Measurements from ENCODE around the gene ABCG1. TPM values are rescaled to one million over a fixed set of nuclear protein-coding genes. Genes with fewer than 3 reads are reported as not detected.

Gene ABCG1
- total RNA-seq, 1 experiment from 2014 or later = 5.6 TPM

DNA sequence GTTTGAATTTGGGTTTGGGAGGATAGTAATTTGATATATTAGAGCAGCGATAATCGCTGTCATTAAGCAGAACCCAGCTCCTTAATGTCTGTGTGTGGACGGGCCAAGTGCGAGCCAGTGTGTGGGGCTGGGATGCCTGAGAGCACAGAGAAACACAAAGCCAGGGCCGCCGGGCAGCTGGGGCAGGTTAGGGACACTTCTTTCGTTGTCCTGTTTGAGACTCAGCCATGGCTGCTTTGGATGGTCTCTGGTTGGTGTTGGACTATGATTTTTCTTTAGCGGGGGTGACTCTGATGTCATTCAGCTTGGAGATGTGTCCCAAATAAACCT lies 33.4 kb downstream of the ABCG1 start:
- DNase-seq = no peak
- no peak overlapping the region for H3K4me2 ChIP-seq
- no peak overlapping the region for H2AFZ ChIP-seq
- ChIA-PET CTCF (no interaction called here), POLR2A (ENCODE audit: unreplicated experiment) (no interaction called here)
- TF ChIP-seq EZH2 (IDR thresholded peaks at IDR 0.05; ENCODE audit: low read depth) = no peak
- TF ChIP-seq, protein P1, sequence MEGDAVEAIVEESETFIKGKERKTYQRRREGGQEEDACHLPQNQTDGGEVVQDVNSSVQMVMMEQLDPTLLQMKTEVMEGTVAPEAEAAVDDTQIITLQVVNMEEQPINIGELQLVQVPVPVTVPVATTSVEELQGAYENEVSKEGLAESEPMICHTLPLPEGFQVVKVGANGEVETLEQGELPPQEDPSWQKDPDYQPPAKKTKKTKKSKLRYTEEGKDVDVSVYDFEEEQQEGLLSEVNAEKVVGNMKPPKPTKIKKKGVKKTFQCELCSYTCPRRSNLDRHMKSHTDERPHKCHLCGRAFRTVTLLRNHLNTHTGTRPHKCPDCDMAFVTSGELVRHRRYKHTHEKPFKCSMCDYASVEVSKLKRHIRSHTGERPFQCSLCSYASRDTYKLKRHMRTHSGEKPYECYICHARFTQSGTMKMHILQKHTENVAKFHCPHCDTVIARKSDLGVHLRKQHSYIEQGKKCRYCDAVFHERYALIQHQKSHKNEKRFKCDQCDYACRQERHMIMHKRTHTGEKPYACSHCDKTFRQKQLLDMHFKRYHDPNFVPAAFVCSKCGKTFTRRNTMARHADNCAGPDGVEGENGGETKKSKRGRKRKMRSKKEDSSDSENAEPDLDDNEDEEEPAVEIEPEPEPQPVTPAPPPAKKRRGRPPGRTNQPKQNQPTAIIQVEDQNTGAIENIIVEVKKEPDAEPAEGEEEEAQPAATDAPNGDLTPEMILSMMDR (conservative IDR thresholded peaks at IDR 0.05) = no peak
- BruUV-seq (replicated peaks) = no TSS peak
- H3K4me1 ChIP-seq (replicated peaks; ENCODE audit: insufficient read depth) = no peaks in the 10 kb centered on the region
- H4K20me1 ChIP-seq (ENCODE audit: insufficient read depth) = no peaks in the 10 kb centered on the region
- H3K9me3 ChIP-seq (ENCODE audit: insufficient read depth, low read depth) = no peaks in the 10 kb centered on the region
- no peaks in the 10 kb centered on the region for H3F3A ChIP-seq (ENCODE audit: insufficient read depth, low read depth)
- no peaks in the 10 kb centered on the region for H3K36me3 ChIP-seq (ENCODE audit: low read depth)
- no peaks in the 10 kb centered on the region for H3K27me3 ChIP-seq (ENCODE audit: insufficient read depth, low read depth)
- H3K4me3 ChIP-seq = no peak overlapping the region
- no peaks in the 10 kb centered on the region for H3K9me2 ChIP-seq (ENCODE audit: insufficient read depth)
- no peaks in the 10 kb centered on the region for H3K79me2 ChIP-seq (ENCODE audit: low read depth)
- H3K27ac ChIP-seq = no peak overlapping the region
- intact Hi-C loops (cut with micrococcal nuclease; ENCODE audit: unreplicated experiment) = no loop called here

DNA sequence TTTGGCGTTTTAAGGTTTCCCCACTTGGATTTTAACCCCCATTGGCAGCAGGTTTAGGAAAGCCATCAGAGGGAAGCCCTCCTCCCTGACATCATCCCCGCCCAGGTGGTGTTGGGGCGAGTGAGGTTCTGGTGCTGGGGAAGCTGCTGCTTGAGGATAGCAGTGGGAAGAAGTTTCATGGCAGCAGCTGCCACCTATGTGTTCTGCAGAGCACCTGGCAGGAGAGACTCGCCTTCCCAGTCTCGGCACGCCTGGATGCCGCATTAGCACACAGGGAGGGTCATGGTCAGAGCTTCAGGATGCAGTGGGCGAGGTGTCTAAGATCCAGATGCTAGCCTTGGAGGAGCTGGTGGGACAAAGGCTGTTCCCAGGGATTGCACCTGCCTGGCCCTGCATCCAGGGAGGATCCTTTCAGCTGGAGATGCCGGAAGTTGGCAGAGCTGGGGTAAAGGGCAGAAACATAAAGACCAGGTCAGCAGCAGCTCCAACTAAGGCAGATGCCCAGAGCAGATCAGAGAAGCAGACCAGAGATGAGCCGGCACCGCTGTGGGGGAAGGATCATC lies 33.9 kb downstream of the ABCG1 start:
- TF ChIP-seq, protein P1 (conservative IDR thresholded peaks at IDR 0.05) = no peak
- no peak for TF ChIP-seq EZH2 (IDR thresholded peaks at IDR 0.05; ENCODE audit: low read depth)
- Histone ChIP-seq H3K4me1 (replicated peaks; ENCODE audit: insufficient read depth) (no peaks in the 10 kb centered on the region), H3K9me3 (ENCODE audit: insufficient read depth, low read depth) (no peaks in the 10 kb centered on the region), H3K36me3 (ENCODE audit: low read depth) (no peaks in the 10 kb centered on the region), H4K20me1 (ENCODE audit: insufficient read depth) (no peaks in the 10 kb centered on the region), H3K9me2 (ENCODE audit: insufficient read depth) (no peaks in the 10 kb centered on the region), H2AFZ (no peak overlapping the region), H3K4me3 (no peak overlapping the region), H3K4me2 (no peak overlapping the region), H3K27me3 (ENCODE audit: insufficient read depth, low read depth) (no peaks in the 10 kb centered on the region), H3K27ac (no peak overlapping the region), H3K79me2 (ENCODE audit: low read depth) (no peaks in the 10 kb centered on the region), H3F3A (ENCODE audit: insufficient read depth, low read depth) (no peaks in the 10 kb centered on the region)
- ChIA-PET CTCF (no interaction called here), POLR2A (ENCODE audit: unreplicated experiment) (no interaction called here)
- BruUV-seq (replicated peaks) = no TSS peak
- intact Hi-C loops (cut with micrococcal nuclease; ENCODE audit: unreplicated experiment) = no loop called here
- DNase-seq = no peak

DNA sequence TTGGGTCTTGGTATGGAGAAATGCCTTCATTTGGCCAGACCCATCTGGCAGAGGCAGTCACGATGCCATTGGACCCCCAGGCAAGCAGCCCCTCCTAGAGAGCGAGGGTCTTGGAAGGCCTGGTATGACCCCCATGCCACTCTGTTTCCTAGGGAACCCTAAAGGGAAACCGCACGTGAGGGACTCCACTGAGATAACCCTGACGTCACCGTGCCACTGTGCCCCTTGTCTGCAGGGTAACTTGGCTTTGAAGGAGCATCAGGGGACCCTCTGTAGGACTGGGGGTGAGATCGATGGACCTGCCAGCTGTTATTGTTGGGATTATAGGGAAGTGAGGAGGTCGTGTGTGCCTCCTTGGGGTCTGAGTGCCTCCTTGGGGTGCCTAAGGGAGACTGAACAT lies 34.5 kb downstream of the ABCG1 start:
- Histone ChIP-seq H3K4me3 (no peak overlapping the region), H3K36me3 (ENCODE audit: low read depth) (no peaks in the 10 kb centered on the region), H3K9me2 (ENCODE audit: insufficient read depth) (no peaks in the 10 kb centered on the region), H4K20me1 (ENCODE audit: insufficient read depth) (no peaks in the 10 kb centered on the region), H2AFZ (no peak overlapping the region), H3K9me3 (ENCODE audit: insufficient read depth, low read depth) (no peaks in the 10 kb centered on the region), H3K27ac (no peak overlapping the region), H3F3A (ENCODE audit: insufficient read depth, low read depth) (no peaks in the 10 kb centered on the region), H3K79me2 (ENCODE audit: low read depth) (no peaks in the 10 kb centered on the region), H3K27me3 (ENCODE audit: insufficient read depth, low read depth) (no peaks in the 10 kb centered on the region), H3K4me2 (no peak overlapping the region), H3K4me1 (replicated peaks; ENCODE audit: insufficient read depth) (no peaks in the 10 kb centered on the region)
- no peak for DNase-seq
- POLR2A ChIA-PET (ENCODE audit: unreplicated experiment) = no interaction called here
- BruUV-seq (replicated peaks) = no TSS peak
- intact Hi-C loops (cut with micrococcal nuclease; ENCODE audit: unreplicated experiment) = no loop called here
- CTCF ChIA-PET = no interaction called here
- no peak for TF ChIP-seq EZH2 (IDR thresholded peaks at IDR 0.05; ENCODE audit: low read depth)
- TF ChIP-seq, protein P1 (conservative IDR thresholded peaks at IDR 0.05) = no peak
